Lower leg skin (tissue), 3 donors: ENCODE measurements around the gene HSPB6.

Source experiments
- POLR2A ChIP-seq, 2 donors: fragments of 450-650 bp; IDR thresholded peaks; one replicate each; pipeline ENCODE4 v1.6.1; 2016 to 2017; ENCODE audit warnings: antibody characterized with exemption in 2 of 2, mild to moderate bottlenecking in 1 of 2, moderate library complexity in 1 of 2
- TF ChIP-seq, protein P1 (sequence below), 3 donors: fragments of 450-650 bp; IDR thresholded peaks; one replicate each; pipeline ENCODE4 v1.5.1; 2016; ENCODE audit warnings: antibody characterized with exemption in 3 of 3, mild to moderate bottlenecking in 3 of 3, moderate library complexity in 2 of 3

DNA sequence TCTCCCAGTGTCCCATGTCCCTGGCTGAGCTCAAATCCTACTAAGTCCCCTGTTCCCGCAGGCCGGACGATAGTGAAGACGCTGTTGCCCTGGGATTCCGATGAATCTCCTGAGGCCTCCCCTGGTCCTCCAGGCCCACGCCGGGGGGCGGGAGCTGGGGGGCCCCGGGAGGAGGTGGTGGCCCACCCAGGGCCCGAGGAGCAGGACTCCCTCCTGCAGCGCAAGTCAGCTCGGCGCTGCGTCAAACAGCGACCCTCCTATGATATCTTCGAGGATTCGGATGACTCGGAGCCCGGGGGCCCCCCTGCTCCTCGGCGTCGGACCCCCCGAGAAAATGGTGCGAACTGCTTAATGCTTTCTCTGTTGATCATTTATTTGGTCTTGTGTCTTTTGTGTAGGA lies 33.2 kb downstream of the HSPB6 start:
- TF ChIP-seq POLR2A (IDR thresholded peaks at IDR 0.05), result no peak
- TF ChIP-seq, protein P1, sequence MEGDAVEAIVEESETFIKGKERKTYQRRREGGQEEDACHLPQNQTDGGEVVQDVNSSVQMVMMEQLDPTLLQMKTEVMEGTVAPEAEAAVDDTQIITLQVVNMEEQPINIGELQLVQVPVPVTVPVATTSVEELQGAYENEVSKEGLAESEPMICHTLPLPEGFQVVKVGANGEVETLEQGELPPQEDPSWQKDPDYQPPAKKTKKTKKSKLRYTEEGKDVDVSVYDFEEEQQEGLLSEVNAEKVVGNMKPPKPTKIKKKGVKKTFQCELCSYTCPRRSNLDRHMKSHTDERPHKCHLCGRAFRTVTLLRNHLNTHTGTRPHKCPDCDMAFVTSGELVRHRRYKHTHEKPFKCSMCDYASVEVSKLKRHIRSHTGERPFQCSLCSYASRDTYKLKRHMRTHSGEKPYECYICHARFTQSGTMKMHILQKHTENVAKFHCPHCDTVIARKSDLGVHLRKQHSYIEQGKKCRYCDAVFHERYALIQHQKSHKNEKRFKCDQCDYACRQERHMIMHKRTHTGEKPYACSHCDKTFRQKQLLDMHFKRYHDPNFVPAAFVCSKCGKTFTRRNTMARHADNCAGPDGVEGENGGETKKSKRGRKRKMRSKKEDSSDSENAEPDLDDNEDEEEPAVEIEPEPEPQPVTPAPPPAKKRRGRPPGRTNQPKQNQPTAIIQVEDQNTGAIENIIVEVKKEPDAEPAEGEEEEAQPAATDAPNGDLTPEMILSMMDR (IDR thresholded peaks at IDR 0.05), result no peak
